Measurements from ENCODE around the gene NPAS2. TPM values are rescaled to one million over a fixed set of nuclear protein-coding genes. Genes with fewer than 3 reads are reported as not detected.

NPAS2 gene
- total RNA-seq, 1 donor from 2014 or later = 10.7 TPM

- Mint-ChIP-seq H3K36me3 (no peaks in the 10 kb centered on the region), H3K9me3 (no peaks in the 10 kb centered on the region), H3K4me3 (no peak overlapping the region), H3K27ac (no peak overlapping the region), H3K4me1 (ENCODE audit: unreplicated experiment) (peaks cover 4% of the 10 kb centered on the region), H3K27me3 (no peaks in the 10 kb centered on the region)
- no peak for DNase-seq (ENCODE audit: extremely low spot score, unreplicated experiment)
- no peak for TF ChIP-seq CTCF (conservative IDR thresholded peaks at IDR 0.05)
Observed at GRCh38 chr2:100855606-100856005, 35.7 kb downstream of the NPAS2 start.

- H3K4me1 Mint-ChIP-seq (ENCODE audit: unreplicated experiment) = peaks cover 4% of the 10 kb centered on the region
- no peaks in the 10 kb centered on the region for H3K27me3 Mint-ChIP-seq
- no peaks in the 10 kb centered on the region for H3K9me3 Mint-ChIP-seq
- H3K27ac Mint-ChIP-seq = no peak overlapping the region
- no peak overlapping the region for H3K4me3 Mint-ChIP-seq
- peaks cover 1% of the 10 kb centered on the region for H3K36me3 Mint-ChIP-seq
- no peak for TF ChIP-seq CTCF (conservative IDR thresholded peaks at IDR 0.05)
- DNase-seq (ENCODE audit: extremely low spot score, unreplicated experiment) = no peak
Observed at GRCh38 chr2:100856732-100857131, 36.8 kb downstream of the NPAS2 start.

- Mint-ChIP-seq H3K4me3 (no peak overlapping the region), H3K27ac (no peak overlapping the region), H3K9me3 (no peaks in the 10 kb centered on the region), H3K27me3 (no peaks in the 10 kb centered on the region), H3K36me3 (peaks cover 3% of the 10 kb centered on the region), H3K4me1 (ENCODE audit: unreplicated experiment) (peaks cover 4% of the 10 kb centered on the region)
- DNase-seq (ENCODE audit: extremely low spot score, unreplicated experiment) = no peak
- TF ChIP-seq CTCF (conservative IDR thresholded peaks at IDR 0.05) = no peak
Observed at GRCh38 chr2:100857341-100857740, 37.4 kb downstream of the NPAS2 start.

GRCh38 chr2:100857915-100858314 is 38.0 kb downstream of the NPAS2 start:
- peaks cover 3% of the 10 kb centered on the region for H3K36me3 Mint-ChIP-seq
- H3K9me3 Mint-ChIP-seq = no peaks in the 10 kb centered on the region
- no peaks in the 10 kb centered on the region for H3K27me3 Mint-ChIP-seq
- no peak for DNase-seq (ENCODE audit: extremely low spot score, unreplicated experiment)
- H3K27ac Mint-ChIP-seq = no peak overlapping the region
- peaks cover 4% of the 10 kb centered on the region for H3K4me1 Mint-ChIP-seq (ENCODE audit: unreplicated experiment)
- no peak for TF ChIP-seq CTCF (conservative IDR thresholded peaks at IDR 0.05)
- no peak overlapping the region for H3K4me3 Mint-ChIP-seq

- Mint-ChIP-seq H3K27me3 (no peaks in the 10 kb centered on the region), H3K36me3 (peaks cover 3% of the 10 kb centered on the region), H3K27ac (no peak overlapping the region), H3K4me1 (ENCODE audit: unreplicated experiment) (no peaks in the 10 kb centered on the region), H3K4me3 (no peak overlapping the region), H3K9me3 (no peaks in the 10 kb centered on the region)
- no peak for DNase-seq (ENCODE audit: extremely low spot score, unreplicated experiment)
- no peak for TF ChIP-seq CTCF (conservative IDR thresholded peaks at IDR 0.05)
Observed at GRCh38 chr2:100859902-100860301, 40.0 kb downstream of the NPAS2 start.

GRCh38 chr2:100861340-100861739 is 41.4 kb downstream of the NPAS2 start:
- H3K27me3 Mint-ChIP-seq = no peaks in the 10 kb centered on the region
- TF ChIP-seq CTCF (conservative IDR thresholded peaks at IDR 0.05) = no peak
- no peaks in the 10 kb centered on the region for H3K4me1 Mint-ChIP-seq (ENCODE audit: unreplicated experiment)
- H3K27ac Mint-ChIP-seq = no peak overlapping the region
- no peak overlapping the region for H3K4me3 Mint-ChIP-seq
- no peaks in the 10 kb centered on the region for H3K9me3 Mint-ChIP-seq
- DNase-seq (ENCODE audit: extremely low spot score, unreplicated experiment) = no peak
- H3K36me3 Mint-ChIP-seq = peaks cover 3% of the 10 kb centered on the region

Data from type B pancreatic cell (in vitro differentiated cells).